GM21717 (cell line): ENCODE measurements around the gene GAS2L1.

Source experiments
- ATAC-seq: cut with Tn5 transposase; IDR thresholded peaks from one replicate; pipeline ENCODE4 v1.9.1; 2021; ENCODE audit warnings: mild to moderate bottlenecking, moderate library complexity; ENCODE audit not compliant: unreplicated experiment

GAS2L1 gene

DNA sequence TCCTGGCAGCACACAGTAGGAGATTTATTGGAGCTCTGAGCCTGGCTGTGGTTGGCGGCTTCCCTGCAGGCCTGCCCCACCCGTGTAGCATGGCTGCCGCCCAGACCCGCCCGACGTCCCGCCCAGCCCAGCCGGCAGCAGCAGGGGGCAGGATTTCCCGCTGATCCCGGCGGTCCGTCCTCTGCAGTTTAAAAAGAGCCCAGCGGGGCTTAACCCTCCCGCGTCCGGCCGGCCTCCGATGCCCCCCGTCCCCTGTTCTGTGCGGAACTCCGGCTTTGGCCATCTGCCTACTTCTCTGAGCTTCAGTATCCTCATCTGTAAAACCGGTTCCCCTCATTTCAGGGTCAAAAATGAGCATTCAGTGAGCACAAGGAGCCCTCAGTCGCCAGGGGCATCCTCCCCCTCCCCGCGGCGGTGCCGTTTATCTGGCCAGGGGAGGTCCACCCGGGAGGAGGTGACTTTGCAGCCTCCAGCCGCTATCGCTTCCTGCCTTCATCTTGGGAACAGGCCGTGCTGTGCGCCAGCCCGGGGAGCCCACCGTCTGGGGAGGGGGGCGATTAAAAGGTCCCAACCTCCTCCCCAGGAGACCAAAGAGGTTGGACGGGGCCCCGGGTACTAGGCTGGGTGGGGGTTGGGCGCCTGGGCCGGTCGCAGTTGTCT is at the start of gene GAS2L1:
TSS of gene GAS2L1 (plus strand) at position 476 of the 660 bp plus-strand sequence. CDS start 1,456 bp downstream, outside the sequence.
- ATAC-seq, result no peak

DNA sequence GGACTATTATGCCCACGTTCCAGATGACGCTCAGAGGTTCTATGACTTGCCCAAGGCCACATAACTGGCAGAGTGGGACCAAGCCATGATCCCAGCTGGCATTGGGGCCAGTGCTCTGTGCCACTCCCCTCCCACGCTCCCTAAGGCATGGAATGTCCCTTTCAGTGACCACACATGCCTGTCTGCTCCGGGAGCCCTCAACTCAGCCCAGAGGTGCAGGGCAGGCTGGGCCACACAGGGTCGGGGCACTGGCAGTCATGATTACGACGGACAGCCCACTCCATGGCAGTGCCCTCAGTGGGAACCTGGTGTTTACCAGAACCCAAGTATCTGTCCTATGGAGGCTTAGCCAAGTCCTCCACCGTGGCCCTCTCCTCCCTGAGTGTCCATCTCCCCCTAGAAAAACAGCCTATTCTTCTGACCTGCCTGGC is 48.7 kb upstream of the GAS2L1 start:
- ATAC-seq, result no peak

DNA sequence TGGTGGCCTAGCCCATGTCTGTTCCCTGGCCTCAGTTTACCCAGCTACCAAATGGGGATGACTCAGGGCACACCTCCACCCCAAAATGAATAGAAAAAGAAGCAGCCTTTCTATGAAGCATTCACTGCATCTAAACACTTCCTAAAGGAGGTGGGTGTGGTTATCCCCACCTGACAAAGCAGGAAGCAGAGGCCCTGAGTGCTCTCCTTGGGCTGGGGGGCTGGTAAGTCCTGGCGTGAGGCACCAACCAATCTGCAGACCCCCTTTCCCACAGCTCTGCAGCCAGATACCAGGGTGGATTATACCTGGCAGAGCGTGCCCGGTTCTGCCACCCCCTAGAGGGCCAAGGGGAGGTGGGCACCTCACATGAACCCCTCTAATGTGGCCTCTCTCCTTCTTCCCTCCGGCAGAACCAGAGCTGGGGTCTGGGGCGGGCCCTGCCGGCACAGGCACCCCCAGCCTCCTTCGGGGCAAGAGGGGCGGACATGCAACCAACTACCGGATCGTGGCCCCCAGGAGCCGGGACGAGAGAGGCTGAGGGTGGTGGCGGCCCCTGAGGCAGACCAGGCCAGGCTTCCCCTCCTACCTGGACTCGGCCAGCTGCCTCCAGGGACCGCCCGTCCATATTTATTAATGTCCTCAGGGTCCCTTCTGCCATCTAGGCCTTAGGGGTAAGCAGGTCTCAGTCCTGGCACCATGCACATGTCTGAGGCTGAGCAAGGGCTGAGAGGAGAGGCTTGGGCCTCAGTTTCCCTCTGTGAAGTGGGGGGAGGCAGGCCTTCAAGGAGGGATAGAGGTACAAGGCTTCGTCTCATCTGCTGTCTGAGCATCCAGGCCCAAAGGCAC is 47.8 kb upstream of the GAS2L1 start:
- no peak for ATAC-seq

DNA sequence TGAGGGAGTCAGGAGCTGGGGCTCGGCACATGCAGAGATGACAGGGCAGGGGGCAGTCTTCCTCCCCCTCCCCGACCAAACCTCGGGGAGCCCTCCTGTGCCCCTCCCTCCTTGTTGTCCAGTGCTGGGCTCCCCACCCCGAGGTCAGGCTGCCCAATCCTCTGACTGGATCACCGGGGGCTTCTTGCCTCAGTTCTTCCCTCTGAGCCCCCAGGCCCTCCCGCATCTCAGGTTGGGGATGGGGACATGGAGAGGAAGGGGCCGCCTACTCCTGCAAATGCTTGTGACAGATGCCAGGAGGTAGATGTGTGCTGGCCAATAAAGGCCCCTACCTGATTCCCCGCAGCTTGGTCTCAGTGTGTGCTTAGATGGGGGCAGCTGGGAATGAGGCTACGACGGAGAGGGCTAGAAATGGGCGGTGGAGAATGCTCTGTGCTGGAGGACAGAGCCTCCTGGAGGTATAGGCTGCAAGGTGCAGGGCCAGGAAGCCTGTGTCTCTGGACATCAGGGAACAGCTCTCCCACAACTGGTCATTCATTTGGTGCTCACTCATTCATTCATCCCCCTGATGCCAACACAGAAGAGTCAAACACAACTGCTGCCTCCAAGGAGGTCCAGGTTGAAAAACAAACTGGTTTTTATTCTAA is 47.1 kb upstream of the GAS2L1 start:
- ATAC-seq, result no peak

- no peak for ATAC-seq
Measured at GRCh38 chr22:29260031-29260560, 46.4 kb upstream of the GAS2L1 start.

DNA sequence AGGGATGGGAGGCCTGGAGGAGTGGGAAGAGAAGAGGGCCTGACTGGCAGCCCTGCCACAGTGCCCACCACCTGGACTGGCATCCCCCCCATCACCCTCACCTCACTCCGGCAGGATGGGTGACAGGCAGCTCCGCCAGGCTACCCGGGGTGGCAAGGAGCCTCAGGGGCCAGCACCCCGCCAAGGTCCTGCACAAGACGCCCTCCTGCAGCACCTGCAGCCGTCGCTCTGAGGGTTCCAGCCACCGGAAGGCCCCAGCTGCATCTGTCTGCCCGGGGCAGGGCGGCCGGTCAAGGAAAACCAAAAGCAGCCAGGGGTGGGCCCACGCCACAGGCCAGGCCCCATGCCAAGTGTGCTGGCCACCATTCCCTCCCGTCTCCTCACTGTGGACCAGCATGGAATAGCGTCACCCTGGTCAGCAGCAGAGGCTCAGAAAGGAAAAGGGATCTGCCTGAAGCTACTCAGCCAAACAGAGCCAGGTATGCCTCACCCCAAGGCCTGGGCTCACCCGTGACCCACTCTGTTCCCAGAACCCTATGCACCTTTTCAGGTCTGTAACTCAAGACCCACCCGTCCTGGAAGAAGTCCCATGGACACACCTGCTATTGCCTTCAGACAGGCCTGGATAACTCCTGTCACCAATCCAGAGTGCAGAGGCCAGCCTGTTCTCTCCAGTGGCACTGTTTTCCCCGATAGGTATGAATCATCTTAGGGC is 45.7 kb upstream of the GAS2L1 start:
- no peak for ATAC-seq

- no peak for ATAC-seq
Measured at GRCh38 chr22:29263791-29264276, 42.6 kb upstream of the GAS2L1 start.

DNA sequence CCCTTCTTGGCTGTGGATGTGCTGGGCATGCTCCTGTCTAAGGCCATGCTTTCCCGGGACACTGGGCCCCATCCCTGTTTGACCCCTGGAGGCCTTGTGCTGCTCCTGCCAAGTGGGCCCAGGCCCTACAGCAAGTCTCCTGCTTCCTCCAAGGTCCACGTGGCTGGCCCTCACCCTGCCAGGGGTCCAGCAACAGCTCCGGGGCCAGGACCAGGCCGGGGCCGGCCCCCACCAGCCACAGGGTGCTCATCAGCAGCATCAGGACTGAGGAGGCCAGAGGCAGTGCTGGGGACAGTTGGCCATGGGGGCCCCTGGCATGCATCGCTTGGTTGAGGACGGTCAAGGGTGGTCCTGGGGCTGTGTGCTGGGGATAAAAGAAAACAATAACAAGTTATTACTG is 41.1 kb upstream of the GAS2L1 start:
- no peak for ATAC-seq

GRCh38 chr22:29265929-29266328 is 40.5 kb upstream of the GAS2L1 start:
- no peak for ATAC-seq

GRCh38 chr22:29266564-29267461 is 39.6 kb upstream of the GAS2L1 start:
- no peak for ATAC-seq

DNA sequence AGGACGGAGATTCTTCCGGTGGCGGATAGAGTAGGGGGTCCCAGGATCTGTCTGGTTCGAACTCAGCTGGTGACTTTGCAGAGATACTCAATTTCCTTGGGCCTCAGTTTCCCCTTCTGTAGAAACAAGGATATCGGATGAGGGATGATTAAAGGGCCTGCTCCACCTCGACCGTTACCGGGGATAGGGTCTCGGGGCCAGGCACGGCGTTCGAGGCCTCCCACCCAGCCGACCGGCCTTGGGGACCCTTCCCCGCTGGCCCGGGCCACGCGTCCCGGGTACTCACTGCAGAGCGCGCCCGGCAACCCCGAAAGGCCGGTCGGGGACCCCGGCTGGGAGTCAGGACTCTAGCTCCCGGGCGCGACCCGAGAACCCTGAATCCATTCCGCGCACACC is 39.0 kb upstream of the GAS2L1 start:
- ATAC-seq, result no peak

DNA sequence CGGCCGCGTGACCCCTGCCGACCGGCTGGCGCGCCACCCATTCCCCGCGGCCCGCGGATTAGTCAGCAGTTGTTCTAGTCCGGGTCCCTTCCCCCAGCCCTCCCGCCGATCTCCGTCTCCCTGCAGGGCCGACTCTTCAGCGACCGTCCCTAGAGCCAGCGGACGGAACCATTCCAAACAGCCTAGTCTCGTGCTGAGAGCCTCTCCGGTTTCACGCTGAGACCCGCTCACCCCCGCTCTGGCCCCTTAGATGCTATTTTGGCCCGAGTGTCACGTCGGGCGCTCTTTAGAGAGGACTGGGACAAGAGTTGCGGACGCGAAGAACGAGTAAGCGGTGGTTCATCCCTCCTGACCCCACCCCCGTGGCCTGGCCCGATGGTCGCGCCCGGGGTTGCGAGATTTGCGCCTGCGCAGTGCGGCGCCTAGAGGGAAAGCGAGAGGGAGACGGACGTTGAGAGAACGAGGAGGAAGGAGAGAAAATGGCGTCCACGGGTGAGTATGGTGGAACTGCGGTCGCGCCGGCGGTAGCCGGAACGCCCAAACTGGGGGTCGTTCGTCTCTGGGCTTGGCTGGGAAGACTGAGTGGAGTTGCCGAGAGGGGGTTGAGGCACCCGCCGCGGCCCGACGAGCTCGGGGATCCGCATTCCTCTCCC is 38.5 kb upstream of the GAS2L1 start, which contains the start of the genes EWSR1 and RHBDD3:
TSS of gene EWSR1 (plus strand) at position 411 of the 653 bp plus-strand sequence. CDS start at position 480, 69 bp downstream.
TSS of gene RHBDD3 (minus strand) at position 124 of the 653 bp plus-strand sequence. CDS start 2,355 bp downstream, outside the sequence.
- peak; percentile 68 for ATAC-seq

DNA sequence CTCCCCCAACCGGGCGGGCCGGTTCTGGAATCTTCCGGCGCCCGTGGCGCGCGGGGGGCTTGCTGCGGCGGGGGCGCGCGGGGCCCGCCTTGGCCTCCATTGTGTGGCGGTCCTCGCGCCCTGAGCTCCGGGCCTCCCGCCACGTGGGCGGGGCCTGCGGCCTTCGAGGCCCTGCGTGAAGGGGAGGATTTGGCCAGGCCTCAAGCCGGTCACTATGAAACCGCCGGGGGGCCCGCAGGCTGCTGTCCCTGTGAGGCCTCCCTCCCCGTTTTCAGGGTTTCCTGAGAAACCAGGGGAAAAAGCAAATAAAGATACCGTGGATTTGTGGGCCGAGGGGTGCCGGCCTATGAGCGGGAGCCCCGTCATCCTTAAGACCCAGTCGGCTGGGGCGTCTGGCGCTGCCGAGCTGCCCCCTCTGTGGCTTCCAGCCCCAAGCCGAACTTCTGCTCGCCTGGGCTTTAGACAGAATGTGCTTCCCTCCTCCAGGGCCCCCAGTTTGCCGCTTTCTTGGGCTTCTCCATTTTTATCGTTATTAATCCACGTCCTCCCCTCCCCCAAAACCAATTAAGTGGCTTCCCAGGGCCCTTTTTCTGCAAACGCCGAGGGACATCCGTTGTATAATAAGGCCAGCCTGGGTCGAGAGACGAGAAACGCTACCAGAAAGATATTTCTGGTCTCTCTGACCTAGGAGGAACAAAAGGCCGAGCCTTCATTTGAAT is 37.8 kb upstream of the GAS2L1 start:
- peak; percentile 18 for ATAC-seq

- no peak for ATAC-seq
Measured at GRCh38 chr22:29269230-29269604, 37.2 kb upstream of the GAS2L1 start.

DNA sequence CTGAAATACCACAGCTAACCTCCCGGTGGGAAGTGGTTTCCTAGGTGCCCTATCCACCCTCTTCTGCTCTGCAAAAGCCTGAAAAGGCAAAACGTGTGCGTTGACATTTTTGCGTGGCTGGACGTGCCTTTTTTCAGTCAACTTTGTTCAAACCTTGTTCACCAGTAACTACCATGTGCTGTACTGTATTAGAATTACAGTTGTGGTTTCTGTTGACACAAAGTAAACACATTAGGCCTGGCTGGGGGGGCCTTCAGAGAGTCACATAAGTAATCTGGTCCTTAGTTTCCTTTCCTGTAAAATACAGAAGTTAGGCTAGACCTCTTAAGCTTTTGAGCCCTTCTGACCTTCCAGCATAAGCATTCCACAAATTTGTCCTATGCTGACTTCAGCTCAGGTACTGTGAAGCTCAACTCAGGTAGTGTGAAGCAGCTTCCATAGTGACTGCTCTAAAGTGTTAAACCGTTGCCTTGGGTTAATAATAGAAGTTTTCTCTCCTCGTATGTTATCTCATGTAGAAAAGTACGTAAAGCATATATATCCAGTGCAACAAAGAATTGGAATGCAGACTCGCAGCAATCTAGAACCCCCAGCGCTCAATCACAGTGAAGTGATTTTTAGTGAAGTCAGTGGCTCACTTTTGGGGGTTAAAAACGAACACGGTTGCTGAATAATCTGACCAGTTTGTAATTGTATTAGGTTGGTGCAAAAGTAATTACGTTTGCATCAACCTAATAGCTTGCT is 36.5 kb upstream of the GAS2L1 start:
- ATAC-seq, result no peak

DNA sequence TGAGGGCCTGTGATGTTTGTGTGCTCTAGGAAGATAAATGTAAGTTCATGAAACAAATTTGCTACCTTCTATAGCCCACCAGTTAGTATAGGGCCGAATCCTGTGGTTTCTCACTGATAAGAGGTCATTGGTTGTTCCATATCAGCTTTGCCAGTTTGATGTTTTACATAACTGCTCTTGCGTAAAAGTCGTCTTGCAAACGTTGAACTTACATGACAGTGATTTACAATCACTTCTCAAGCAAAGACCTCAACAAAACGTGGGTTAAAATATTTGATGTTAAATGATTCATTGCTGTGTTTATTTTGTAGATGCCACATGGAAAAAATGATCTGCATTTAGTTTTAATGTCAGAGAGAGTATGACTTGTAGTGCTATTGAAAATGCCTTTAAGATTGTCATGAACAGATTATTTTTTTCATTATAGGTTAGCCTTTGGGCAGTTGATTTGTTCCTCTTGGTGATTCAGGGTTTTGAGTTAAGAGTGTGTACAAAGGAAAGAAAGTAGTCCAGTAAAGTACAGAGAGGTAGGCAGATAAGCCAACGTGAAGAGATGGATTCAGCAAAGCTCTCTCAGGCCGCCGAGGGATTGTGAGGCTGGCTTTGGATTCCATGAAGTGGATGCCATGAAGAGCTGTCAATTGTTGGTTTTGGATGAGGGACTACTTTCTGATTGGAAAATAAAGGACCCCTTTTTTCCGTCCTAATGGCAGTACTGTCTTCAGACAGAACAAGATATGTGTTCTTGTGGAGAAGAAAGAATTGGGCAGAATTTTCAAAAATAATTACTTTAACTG is 35.8 kb upstream of the GAS2L1 start:
- no peak for ATAC-seq

DNA sequence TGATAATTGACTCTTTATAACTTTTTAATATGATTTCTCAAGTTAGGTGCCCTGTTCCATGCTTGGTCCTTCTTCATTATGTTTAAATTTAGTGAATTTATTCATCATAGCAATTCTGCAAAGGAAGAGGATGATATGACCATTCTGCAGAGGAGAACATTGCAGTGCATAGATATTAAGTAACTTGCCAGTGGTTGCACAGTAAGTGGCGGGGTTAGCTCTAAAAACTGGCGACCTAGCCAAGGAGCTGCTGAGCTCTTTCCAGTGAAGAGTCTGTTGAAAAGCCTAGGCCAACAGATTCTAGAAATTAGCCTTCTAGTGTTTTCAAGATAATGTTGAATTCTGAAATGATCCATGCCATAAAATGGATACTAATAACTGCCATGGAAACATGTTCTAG is 33.8 kb upstream of the GAS2L1 start:
- no peak for ATAC-seq
